ENCODE results near the gene DLAT. TPM values are rescaled to one million over a fixed set of nuclear protein-coding genes. Genes with fewer than 3 reads are reported as not detected.

The DLAT gene
- total RNA-seq, 4 donors from 2014 or later: 11.8 to 32.7 (median 24.7) TPM

- Histone ChIP-seq H3K4me3 (no peak overlapping the region), H3K27me3 (no peaks in the 10 kb centered on the region), H3K9me3 (no peaks in the 10 kb centered on the region), H3K4me1 (no peaks in the 10 kb centered on the region), H3K27ac (no peak overlapping the region), H3K36me3 (no peaks in the 10 kb centered on the region)
- TF ChIP-seq POLR2A (IDR thresholded peaks at IDR 0.05): no peak
- TF ChIP-seq, protein P1, sequence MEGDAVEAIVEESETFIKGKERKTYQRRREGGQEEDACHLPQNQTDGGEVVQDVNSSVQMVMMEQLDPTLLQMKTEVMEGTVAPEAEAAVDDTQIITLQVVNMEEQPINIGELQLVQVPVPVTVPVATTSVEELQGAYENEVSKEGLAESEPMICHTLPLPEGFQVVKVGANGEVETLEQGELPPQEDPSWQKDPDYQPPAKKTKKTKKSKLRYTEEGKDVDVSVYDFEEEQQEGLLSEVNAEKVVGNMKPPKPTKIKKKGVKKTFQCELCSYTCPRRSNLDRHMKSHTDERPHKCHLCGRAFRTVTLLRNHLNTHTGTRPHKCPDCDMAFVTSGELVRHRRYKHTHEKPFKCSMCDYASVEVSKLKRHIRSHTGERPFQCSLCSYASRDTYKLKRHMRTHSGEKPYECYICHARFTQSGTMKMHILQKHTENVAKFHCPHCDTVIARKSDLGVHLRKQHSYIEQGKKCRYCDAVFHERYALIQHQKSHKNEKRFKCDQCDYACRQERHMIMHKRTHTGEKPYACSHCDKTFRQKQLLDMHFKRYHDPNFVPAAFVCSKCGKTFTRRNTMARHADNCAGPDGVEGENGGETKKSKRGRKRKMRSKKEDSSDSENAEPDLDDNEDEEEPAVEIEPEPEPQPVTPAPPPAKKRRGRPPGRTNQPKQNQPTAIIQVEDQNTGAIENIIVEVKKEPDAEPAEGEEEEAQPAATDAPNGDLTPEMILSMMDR (IDR thresholded peaks at IDR 0.05): no peak
- DNase-seq: no peak
- intact Hi-C loops (cut with DNase I; ENCODE audit: low total_unique reads): no loop called here
Measured at GRCh38 chr11:112051768-112052167, 26.6 kb downstream of the DLAT start.

GRCh38 chr11:112057170-112057569, 32.0 kb downstream of the DLAT start:
- Histone ChIP-seq H3K36me3 (no peaks in the 10 kb centered on the region), H3K27ac (no peak overlapping the region), H3K9me3 (no peaks in the 10 kb centered on the region), H3K27me3 (no peaks in the 10 kb centered on the region), H3K4me1 (no peaks in the 10 kb centered on the region), H3K4me3 (no peak overlapping the region)
- intact Hi-C loops (cut with DNase I; ENCODE audit: low total_unique reads): no loop called here
- no peak for DNase-seq
- TF ChIP-seq, protein P1 (IDR thresholded peaks at IDR 0.05): no peak
- no peak for TF ChIP-seq POLR2A (IDR thresholded peaks at IDR 0.05)

- no peak overlapping the region for H3K4me3 ChIP-seq
- H3K4me1 ChIP-seq: no peaks in the 10 kb centered on the region
- no peaks in the 10 kb centered on the region for H3K36me3 ChIP-seq
- intact Hi-C loops (cut with DNase I; ENCODE audit: low total_unique reads): no loop called here
- TF ChIP-seq, protein P1 (IDR thresholded peaks at IDR 0.05): no peak
- TF ChIP-seq POLR2A (IDR thresholded peaks at IDR 0.05): no peak
- DNase-seq: no peak
- no peaks in the 10 kb centered on the region for H3K9me3 ChIP-seq
- no peak overlapping the region for H3K27ac ChIP-seq
- H3K27me3 ChIP-seq: no peaks in the 10 kb centered on the region
Measured at GRCh38 chr11:112058103-112058502, 32.9 kb downstream of the DLAT start.

DNA sequence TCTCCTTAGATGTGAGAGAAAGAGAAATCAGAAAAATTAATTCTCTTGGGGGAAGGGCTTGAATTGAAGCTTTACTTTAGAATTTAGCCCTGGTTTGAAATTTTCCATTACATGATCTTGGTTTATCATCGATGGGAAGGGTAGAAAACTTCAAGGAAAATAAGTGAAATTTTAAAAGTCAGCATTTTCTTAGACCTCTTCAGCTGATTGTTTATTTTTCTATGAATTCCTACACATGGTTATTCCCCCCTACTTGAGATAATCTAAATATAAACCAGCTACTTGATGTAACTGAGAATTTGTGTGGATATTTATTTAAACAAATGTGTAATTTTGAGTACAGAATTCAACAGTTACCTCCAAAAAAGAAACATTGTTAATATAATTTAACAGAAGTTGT, 37.7 kb downstream of the DLAT start:
- Histone ChIP-seq H3K9me3 (no peaks in the 10 kb centered on the region), H3K36me3 (no peaks in the 10 kb centered on the region), H3K4me1 (no peaks in the 10 kb centered on the region), H3K4me3 (no peak overlapping the region), H3K27ac (no peak overlapping the region), H3K27me3 (no peaks in the 10 kb centered on the region)
- no peak for DNase-seq
- intact Hi-C loops (cut with DNase I; ENCODE audit: low total_unique reads): no loop called here
- no peak for TF ChIP-seq POLR2A (IDR thresholded peaks at IDR 0.05)
- TF ChIP-seq, protein P1 (IDR thresholded peaks at IDR 0.05): no peak

- TF ChIP-seq, protein P1 (IDR thresholded peaks at IDR 0.05): peak in 3 of 4 experiments; percentile 6 to 42 (median 6)
- peak in 1 of 2 donors; percentile 17 for TF ChIP-seq POLR2A (IDR thresholded peaks at IDR 0.05)
- peak within 1 kb of the TSS; percentile 63 to 81 for H3K4me3 ChIP-seq
- intact Hi-C loops (cut with DNase I; ENCODE audit: low total_unique reads): no loop called here
- no peaks in the 10 kb centered on the region for H3K27me3 ChIP-seq
- no peaks in the 10 kb centered on the region for H3K36me3 ChIP-seq
- H3K27ac ChIP-seq: peak within 1 kb of the TSS; percentile 86 to 92
- H3K4me1 ChIP-seq: peaks cover 0 to 9% of the 10 kb centered on the region in 2 donors
- DNase-seq: peak; percentile 73 to 79
- H3K9me3 ChIP-seq: no peaks in the 10 kb centered on the region
Measured at GRCh38 chr11:112073941-112074811, 49.0 kb downstream of the DLAT start, which contains the start of the genes NKAPD1 and PIH1D2. TSS of gene NKAPD1 (plus strand) at chr11:112074299. CDS start at chr11:112075575, 1,276 bp downstream. TSS of gene PIH1D2 (minus strand) at chr11:112074017. CDS start at chr11:112073174, 843 bp downstream.

Measured in uterus (tissue), 4 donors.